Endothelial cell of umbilical vein (primary cell): ENCODE measurements around the gene FAM24A. TPM values are rescaled to one million over a fixed set of nuclear protein-coding genes. Genes with fewer than 3 reads are reported as not detected.

ENCODE experiments used
- BruUV-seq: library from RNA; stranded (reverse); fragments of 400-500 nt; replicated peaks from 2 replicates; lab custom pipeline; 2021; lab: Mats Ljungman, UMichigan
- CTCF ChIA-PET: fragments of 300-600, 350-600 bp; sonication (Branson Sonifier 250); formaldehyde crosslinking; loops from one replicate; lab custom pipeline; 2021; ENCODE audit warnings: antibody characterized with exemption, inconsistent platforms; lab: Charles Lee
- POLR2A ChIA-PET: fragments of 300-600, 350-600 bp; sonication (Branson Sonifier 250); formaldehyde crosslinking; loops from one replicate; lab custom pipeline; 2021; ENCODE audit warnings: antibody characterized with exemption, inconsistent platforms; lab: Charles Lee
- DNase-seq: peaks from one replicate; pipeline ENCODE4 v3.0.0-alpha.2; 2011; ENCODE audit warnings: low read depth, low spot score
- FAIRE-seq: peaks from 2 replicates; lab custom pipeline; 2011; peaks lifted over from hg19 to GRCh38; lab: Jason Lieb, UNC
- H2AFZ ChIP-seq: 2 replicates; pipeline ENCODE4 v1.6.0; 2012; ENCODE audit warnings: low read depth, low read length, control low read depth, inconsistent platforms
- H3K27ac ChIP-seq: 2 replicates; pipeline ENCODE4 v1.5.1; 2011; ENCODE audit warnings: low read depth, mild to moderate bottlenecking, control low read depth, low read length, moderate library complexity; ENCODE audit not compliant: insufficient read depth
- H3K27me3 ChIP-seq, 2 experiments: 2 replicates each; pipeline versions ENCODE4 v1.6.0 to v1.6.1; 2011; ENCODE audit warnings: low read length in 2 of 2, mixed read lengths in 1 of 2; ENCODE audit not compliant: control insufficient read depth in 2 of 2, insufficient read depth in 2 of 2
- H3K36me3 ChIP-seq, 2 experiments: 2 replicates in 1 of 2; 3 replicates in 1 of 2; pipeline ENCODE4 v1.5.1; 2011; ENCODE audit warnings: low read length in 2 of 2, mild to moderate bottlenecking in 1 of 2, moderate library complexity in 1 of 2; ENCODE audit not compliant: control insufficient read depth in 2 of 2, insufficient read depth in 2 of 2; ENCODE audit errors: extremely low read depth in 1 of 2
- H3K4me1 ChIP-seq: 3 replicates; pipeline ENCODE4 v1.5.1; 2011; ENCODE audit warnings: mild to moderate bottlenecking, low read length; ENCODE audit not compliant: control insufficient read depth, insufficient read depth; ENCODE audit errors: extremely low read depth
- H3K4me2 ChIP-seq: 2 replicates; pipeline ENCODE4 v1.6.1; 2011; ENCODE audit warnings: low read length, control low read depth, mixed read lengths; ENCODE audit not compliant: insufficient read depth
- H3K4me3 ChIP-seq, 3 experiments: fragments of 200-600 bp in 1 of 3; sonication (generic), shearing (Covaris generic) in 1 of 3; replicated peaks in 1 of 3; 2 replicates each; pipeline ENCODE4 v1.5.1; 2011 to 2016; ENCODE audit warnings: control low read depth in 3 of 3, low read length in 3 of 3, mild to moderate bottlenecking in 2 of 3, inconsistent platforms in 1 of 3, low read depth in 1 of 3, moderate library complexity in 1 of 3; ENCODE audit not compliant: insufficient read depth in 1 of 3
- H3K79me2 ChIP-seq: 2 replicates; pipeline ENCODE4 v1.6.0; 2012; ENCODE audit warnings: low read length, inconsistent platforms; ENCODE audit not compliant: control insufficient read depth, insufficient read depth
- H3K9ac ChIP-seq: replicated peaks from 2 replicates; pipeline ENCODE3; 2011; ENCODE audit warnings: low read length, control low read depth; ENCODE audit not compliant: insufficient read depth; ENCODE audit errors: extremely low read depth
- H3K9me1 ChIP-seq: replicated peaks from 3 replicates; pipeline ENCODE4 v1.6.0; 2011; ENCODE audit warnings: mild to moderate bottlenecking, low read length; ENCODE audit not compliant: control insufficient read depth, insufficient read depth; ENCODE audit errors: extremely low read depth
- H3K9me3 ChIP-seq: replicated peaks from 2 replicates; pipeline ENCODE4 v1.5.1; 2012; ENCODE audit warnings: low read length, inconsistent platforms; ENCODE audit not compliant: control insufficient read depth, insufficient read depth
- H4K20me1 ChIP-seq: replicated peaks from 2 replicates; pipeline ENCODE3; 2011; ENCODE audit warnings: mild to moderate bottlenecking, low read length; ENCODE audit not compliant: control insufficient read depth, insufficient read depth; ENCODE audit errors: extremely low read depth
- CTCF ChIP-seq, 2 donors: IDR thresholded peaks; 1 replicate in 1 of 2; 2 replicates in 1 of 2; pipeline ENCODE4 v1.5.1; 2011; ENCODE audit warnings: low read length in 2 of 2, mild to moderate bottlenecking in 2 of 2, moderate library complexity in 2 of 2, control low read depth in 1 of 2, inconsistent platforms in 1 of 2, low read depth in 1 of 2; ENCODE audit not compliant: insufficient read depth in 1 of 2; ENCODE audit errors: extremely low read depth in 1 of 2
- EZH2 ChIP-seq: IDR thresholded peaks from 2 replicates; pipeline ENCODE4 v1.6.1; 2012; ENCODE audit warnings: borderline replicate concordance, low read depth, mild to moderate bottlenecking, moderate library complexity, low read length, inconsistent platforms; ENCODE audit not compliant: severe bottlenecking
- FOS ChIP-seq: IDR thresholded peaks from 2 replicates; pipeline ENCODE4 v1.6.1; 2011; ENCODE audit warnings: mild to moderate bottlenecking, low read length, moderate library complexity, borderline replicate concordance; ENCODE audit not compliant: insufficient read depth
- GATA2 ChIP-seq: IDR thresholded peaks from 2 replicates; pipeline ENCODE4 v1.7.0; 2011; ENCODE audit warnings: low read depth, mild to moderate bottlenecking, moderate library complexity, mixed read lengths, low read length; ENCODE audit not compliant: insufficient read length, insufficient read depth
- JUN ChIP-seq: IDR thresholded peaks from 2 replicates; pipeline ENCODE4 v1.6.1; 2011; ENCODE audit warnings: borderline replicate concordance, low read depth; ENCODE audit not compliant: insufficient read length, insufficient read depth
- MAX ChIP-seq: IDR thresholded peaks from 2 replicates; pipeline ENCODE4 v1.6.1; 2011; ENCODE audit not compliant: insufficient read depth, insufficient read length
- MYC ChIP-seq: IDR thresholded peaks from one replicate; pipeline ENCODE4 v1.6.1; 2011; ENCODE audit warnings: mild to moderate bottlenecking, low read depth, low read length
- POLR2A ChIP-seq: IDR thresholded peaks from 2 replicates; pipeline ENCODE4 v1.6.1; 2012; ENCODE audit warnings: low read depth, mild to moderate bottlenecking, control low read depth, low read length
- POLR2AphosphoS5 ChIP-seq: IDR thresholded peaks from 2 replicates; pipeline ENCODE4 v1.6.1; 2012; ENCODE audit warnings: low read depth, mild to moderate bottlenecking, control low read depth, low read length, moderate library complexity; ENCODE audit not compliant: insufficient read depth
- dilution Hi-C: fragments of 300-500 bp; cut with MboI; formaldehyde crosslinking; loops from one replicate; pipeline ENCODE4 v1.15.0; 2019; ENCODE audit warnings: low sequenced_read_pairs; ENCODE audit not compliant: extremely low pct_ligation_motif_present
- intact Hi-C: fragments of 100-400 bp; cut with micrococcal nuclease; formaldehyde crosslinking; loops from one replicate; pipeline ENCODE4 v1.10.0; 2022
- polyA plus RNA-seq, 4 experiments: library from polyadenylated mRNA; depleted of rRNA in 3 of 4; stranded (reverse) in 3 of 4; unstranded in 1 of 4; fragments of >200 nt; gene quantifications; 2 replicates each; pipeline versions ENCODE4 v1.2.1 to v1.2.3, GENCODE V29; 2011 to 2012; ENCODE audit warnings: missing spikeins in 1 of 4
- total RNA-seq: library from RNA; stranded (reverse); gene quantifications from 2 replicates; pipeline ENCODE4 v1.2.3, GENCODE V29; 2021

FAM24A gene
- total and polyA plus RNA-seq, 2 donors (not counting 3 experiments of a cell fraction or from before 2014, with no cell fraction given) = not detected

GRCh38 chr10:122955892-122956291, 45.5 kb downstream of the FAM24A start:
- ChIA-PET POLR2A (no interaction called here), CTCF (interaction anchor here (1.0 to 1.4 kb wide), 3 partner anchors 21 to 25 kb away, joined by 3 to 4 read pairs (median 4); partner anchors contain the start of gene PSTK)
- peaks cover 12% of the 10 kb centered on the region for H3K79me2 ChIP-seq
- no peaks in the 10 kb centered on the region for H4K20me1 ChIP-seq
- no peak overlapping the region for H2AFZ ChIP-seq
- H3K27me3 ChIP-seq = no peaks in the 10 kb centered on the region
- dilution Hi-C loops (no loop called here), intact Hi-C loops (loop anchor here (2.0 kb wide), 3 partner anchors 105 to 307 kb away; no protein-coding TSS in a partner anchor)
- H3K4me2 ChIP-seq = no peak overlapping the region
- no peak overlapping the region for H3K27ac ChIP-seq
- no peak overlapping the region for H3K9ac ChIP-seq
- FAIRE-seq = no peak
- no TSS peak for BruUV-seq
- no peak for DNase-seq
- H3K9me3 ChIP-seq = no peaks in the 10 kb centered on the region
- no peak overlapping the region for H3K4me3 ChIP-seq
- TF ChIP-seq FOS (no peak), JUN (no peak), MAX (no peak), POLR2AphosphoS5 (no peak), CTCF (IDR thresholded peaks at IDR 0.05; ENCODE audit: extremely low read depth in 1 of 2, insufficient read depth in 1 of 2, low read depth in 1 of 2, low read length in 2 of 2) (no peak), EZH2 (no peak), MYC (no peak), GATA2 (no peak), POLR2A (no peak)
- no peaks in the 10 kb centered on the region for H3K36me3 ChIP-seq
- no peaks in the 10 kb centered on the region for H3K9me1 ChIP-seq
- peaks cover 14% of the 10 kb centered on the region for H3K4me1 ChIP-seq
